ENCODE results near the gene ENTREP1.
A peak's percentile ranks its signal among the peaks of the same experiment; 100 is the strongest.
"Not testable (repeated sequence)": the region's sequence is repeated elsewhere in the genome, so short reads cannot be mapped to it uniquely, and the experiment has no call there.

ENTREP1 gene

DNA sequence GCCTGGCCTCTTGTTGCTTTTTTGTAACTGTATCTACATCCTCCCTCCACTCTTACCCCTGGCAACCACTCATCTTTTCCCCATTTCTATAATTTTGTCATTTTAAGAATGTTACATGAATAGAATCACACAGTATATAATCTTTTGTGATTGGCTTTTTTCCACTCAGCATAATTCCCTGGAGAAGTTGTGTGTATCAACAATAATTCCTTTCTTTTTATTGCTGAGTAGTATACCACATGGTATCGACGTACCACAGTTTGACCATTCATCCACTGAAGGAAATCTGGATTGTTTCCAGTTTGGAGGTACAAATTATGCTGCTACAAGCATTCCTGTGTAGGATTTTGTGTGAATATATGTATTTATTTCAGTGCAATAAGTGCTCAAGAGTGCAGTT, 21.7 kb upstream of the ENTREP1 start:
- TF ChIP-seq JUND (IDR thresholded peaks at IDR 0.05; ENCODE audit: low read depth), result no peak
- in situ Hi-C loops (cut with HindIII; ENCODE audit: low pct_unique_long_range_greater_than_20kb, low sequenced_read_pairs), result no loop called here
- no peak for DNase-seq (ENCODE audit: low read depth in 1 of 2, low spot score in 1 of 2)

DNA sequence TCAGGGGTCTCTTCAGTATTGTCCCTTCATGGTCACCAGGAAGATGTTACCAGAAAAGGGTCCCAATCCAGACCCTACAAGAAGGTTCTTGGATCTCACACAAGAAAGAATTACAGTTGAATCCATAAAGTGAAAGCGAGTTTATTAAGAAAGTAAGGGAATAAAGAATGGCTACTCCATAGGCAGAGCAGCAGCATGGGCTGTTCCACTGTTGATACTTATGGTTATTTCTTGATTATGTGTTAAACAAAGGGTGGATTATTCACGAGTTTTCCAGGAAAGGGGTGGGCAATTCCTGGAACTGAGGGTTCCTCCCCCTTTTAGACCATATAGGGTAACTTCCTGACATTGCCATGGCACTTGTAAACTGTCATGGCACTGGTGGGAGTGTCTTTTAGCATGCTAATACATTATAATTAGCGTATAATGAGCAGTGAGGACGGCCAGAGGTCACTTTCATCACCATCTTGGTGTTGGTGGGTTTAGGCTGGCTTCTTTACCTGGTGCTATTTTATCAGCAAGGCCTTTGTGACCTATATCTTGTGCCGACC, 18.0 kb upstream of the ENTREP1 start:
- DNase-seq (ENCODE audit: low read depth in 1 of 2, low spot score in 1 of 2); in situ Hi-C loops (cut with HindIII; ENCODE audit: low pct_unique_long_range_greater_than_20kb, low sequenced_read_pairs): not testable (repeated sequence)

DNA sequence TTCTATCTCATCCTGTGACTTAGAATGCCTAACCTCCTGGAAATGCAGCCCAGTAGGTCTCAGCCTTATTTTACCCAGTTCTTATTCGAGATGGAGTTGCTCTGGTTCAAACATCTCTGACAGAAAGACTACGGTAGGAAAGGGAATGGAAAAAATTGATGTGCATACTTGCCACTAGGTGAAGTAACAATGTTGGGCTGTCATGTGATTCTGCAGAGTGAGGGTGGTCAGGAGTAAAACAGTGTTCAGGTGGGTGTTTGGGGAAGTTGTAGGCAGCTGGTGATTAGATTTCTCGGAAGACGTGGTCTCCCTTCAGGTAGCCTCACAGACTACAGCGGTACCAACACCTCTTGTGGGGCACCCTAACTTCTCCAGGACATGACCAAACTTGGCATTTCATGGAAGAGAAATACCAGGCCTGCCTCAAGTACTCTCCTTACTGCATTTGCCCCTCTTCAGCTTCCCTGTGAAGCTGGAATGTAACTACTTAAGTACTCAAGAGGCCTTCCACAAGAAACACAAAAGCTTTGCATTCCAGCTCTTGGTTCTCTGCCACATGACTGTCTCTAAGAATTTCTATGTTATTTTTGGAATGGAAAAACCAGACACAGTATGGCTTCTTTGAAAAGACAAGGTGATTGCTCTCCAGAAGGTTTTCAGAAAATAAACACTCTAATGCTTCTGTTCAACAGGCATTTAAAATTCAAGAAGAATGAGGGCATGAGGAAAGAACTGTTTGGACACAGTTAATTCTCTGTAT, 17.4 kb upstream of the ENTREP1 start:
- no peak for TF ChIP-seq JUND (IDR thresholded peaks at IDR 0.05; ENCODE audit: low read depth)
- in situ Hi-C loops (cut with HindIII; ENCODE audit: low pct_unique_long_range_greater_than_20kb, low sequenced_read_pairs), result no loop called here
- DNase-seq (ENCODE audit: low read depth in 1 of 2, low spot score in 1 of 2), result peak in 1 of 2 experiments; percentile 33

DNA sequence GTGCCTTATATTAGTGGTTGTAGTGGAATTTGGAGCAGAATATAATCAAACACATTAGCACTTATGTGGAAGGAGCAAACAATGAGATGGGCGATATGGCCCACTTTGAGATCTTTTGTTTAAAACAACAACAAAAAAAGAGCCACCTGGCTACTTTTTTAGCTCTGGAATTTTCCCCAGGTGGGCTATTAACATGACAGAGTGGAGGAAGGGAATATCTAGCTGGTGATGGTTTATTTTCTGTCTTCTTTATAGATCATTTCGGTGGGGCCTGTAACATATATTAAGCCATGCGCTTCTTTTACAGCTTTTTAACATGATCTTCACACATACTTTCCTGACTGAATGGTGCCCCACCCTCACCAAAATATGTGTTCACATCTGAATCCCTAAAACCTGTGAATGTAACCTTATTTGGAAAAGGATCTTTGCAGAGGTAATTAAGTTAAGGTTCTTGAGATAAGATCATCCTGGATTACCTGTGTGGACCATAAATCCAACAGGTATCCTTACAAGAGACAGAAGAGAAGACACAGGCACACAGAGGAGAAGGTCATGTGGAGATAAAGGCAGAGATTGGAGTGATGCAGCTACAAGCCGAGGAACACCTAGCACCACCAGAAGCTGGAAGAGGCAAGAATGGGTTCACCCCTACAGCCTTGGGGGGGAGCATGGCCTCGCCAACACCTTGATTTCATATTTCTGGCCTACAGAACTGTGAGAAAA, 16.6 kb upstream of the ENTREP1 start:
- DNase-seq (ENCODE audit: low read depth in 1 of 2, low spot score in 1 of 2), result no peak
- no peak for TF ChIP-seq JUND (IDR thresholded peaks at IDR 0.05; ENCODE audit: low read depth)
- in situ Hi-C loops (cut with HindIII; ENCODE audit: low pct_unique_long_range_greater_than_20kb, low sequenced_read_pairs), result no loop called here

DNA sequence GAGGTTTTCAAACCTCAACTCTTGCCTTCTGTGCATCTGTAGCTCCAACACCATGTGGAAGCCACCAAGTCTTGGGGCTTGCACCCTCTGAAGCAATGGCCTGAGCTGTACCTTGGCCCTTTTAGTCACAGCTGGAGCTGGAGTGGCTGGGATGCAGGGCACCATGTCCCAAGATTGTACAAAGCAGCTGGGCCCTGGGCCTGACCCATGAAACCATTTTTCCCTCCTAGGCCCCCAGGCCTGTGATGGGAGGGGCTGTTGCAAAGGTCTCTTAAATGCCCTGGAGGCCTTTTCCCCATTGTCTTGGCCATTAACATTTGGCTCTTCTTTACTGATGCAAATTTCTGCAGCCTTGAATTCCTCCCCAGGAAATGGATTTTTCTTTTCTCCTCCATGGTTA, 11.8 kb upstream of the ENTREP1 start:
- in situ Hi-C loops (cut with HindIII; ENCODE audit: low pct_unique_long_range_greater_than_20kb, low sequenced_read_pairs), result no loop called here
- no peak for TF ChIP-seq JUND (IDR thresholded peaks at IDR 0.05; ENCODE audit: low read depth)
- DNase-seq (ENCODE audit: low read depth in 1 of 2, low spot score in 1 of 2), result no peak

DNA sequence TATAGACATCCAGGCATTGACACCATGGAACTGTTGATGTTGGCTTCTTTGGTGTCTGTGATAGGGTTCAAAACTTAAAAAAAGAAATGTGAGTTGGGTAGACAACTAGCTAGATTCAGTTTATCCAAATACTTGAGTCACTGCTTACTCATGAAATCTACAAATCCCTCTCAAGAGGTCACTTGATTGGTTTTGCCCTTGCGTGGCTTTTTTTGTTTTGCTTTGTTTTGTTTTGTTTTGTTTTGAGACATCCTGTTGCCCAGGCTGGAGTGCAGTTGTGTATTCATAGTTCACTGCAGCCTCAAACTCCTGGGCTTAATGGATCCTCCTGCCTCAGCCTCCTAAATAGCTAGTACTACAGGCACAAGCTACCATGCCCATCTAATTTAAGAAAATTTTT, 10.5 kb upstream of the ENTREP1 start:
- DNase-seq (ENCODE audit: low read depth in 1 of 2, low spot score in 1 of 2), result no peak
- in situ Hi-C loops (cut with HindIII; ENCODE audit: low pct_unique_long_range_greater_than_20kb, low sequenced_read_pairs), result no loop called here
- no peak for TF ChIP-seq JUND (IDR thresholded peaks at IDR 0.05; ENCODE audit: low read depth)

DNA sequence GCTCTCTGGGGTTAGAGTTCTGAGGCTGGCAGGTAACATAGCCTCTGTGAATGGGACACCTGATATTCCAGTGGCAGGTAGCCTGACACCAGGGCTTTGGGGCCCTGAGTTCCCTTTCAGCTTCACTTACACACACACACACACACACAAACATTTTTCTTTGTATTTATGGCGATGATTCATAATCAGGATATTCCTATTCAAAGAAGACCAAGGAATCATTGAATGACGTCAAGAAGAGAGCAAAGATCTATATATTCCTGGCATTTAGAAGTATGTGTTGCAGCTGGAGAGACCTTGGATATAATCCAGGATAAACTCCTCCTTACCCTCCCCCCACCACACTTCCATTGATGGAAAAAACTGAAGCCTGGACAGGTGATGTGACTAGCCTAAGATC, 7.9 kb upstream of the ENTREP1 start:
- in situ Hi-C loops (cut with HindIII; ENCODE audit: low pct_unique_long_range_greater_than_20kb, low sequenced_read_pairs), result no loop called here
- no peak for TF ChIP-seq JUND (IDR thresholded peaks at IDR 0.05; ENCODE audit: low read depth)
- no peak for DNase-seq (ENCODE audit: low read depth in 1 of 2, low spot score in 1 of 2)

DNA sequence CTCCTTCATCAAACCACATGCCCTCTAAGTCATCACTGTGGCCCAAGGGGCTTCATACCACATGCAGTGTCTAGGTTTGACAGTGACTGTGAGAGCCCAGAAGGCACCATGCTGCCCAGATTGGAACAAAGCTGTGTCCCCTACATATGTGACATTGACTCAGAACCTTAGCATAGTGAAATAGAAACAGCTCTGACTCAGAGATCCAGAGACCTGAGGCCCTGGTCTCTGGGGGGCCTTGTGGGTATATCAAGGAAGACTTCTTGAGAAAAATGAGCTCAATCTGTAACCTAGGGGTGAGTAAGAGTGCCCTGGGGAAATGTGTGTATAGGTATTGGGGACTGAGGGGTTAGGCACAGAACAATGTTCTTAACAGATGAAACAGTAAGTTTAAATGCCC, 7.1 kb upstream of the ENTREP1 start:
- DNase-seq (ENCODE audit: low read depth in 1 of 2, low spot score in 1 of 2), result no peak
- in situ Hi-C loops (cut with HindIII; ENCODE audit: low pct_unique_long_range_greater_than_20kb, low sequenced_read_pairs), result no loop called here
- no peak for TF ChIP-seq JUND (IDR thresholded peaks at IDR 0.05; ENCODE audit: low read depth)

DNA sequence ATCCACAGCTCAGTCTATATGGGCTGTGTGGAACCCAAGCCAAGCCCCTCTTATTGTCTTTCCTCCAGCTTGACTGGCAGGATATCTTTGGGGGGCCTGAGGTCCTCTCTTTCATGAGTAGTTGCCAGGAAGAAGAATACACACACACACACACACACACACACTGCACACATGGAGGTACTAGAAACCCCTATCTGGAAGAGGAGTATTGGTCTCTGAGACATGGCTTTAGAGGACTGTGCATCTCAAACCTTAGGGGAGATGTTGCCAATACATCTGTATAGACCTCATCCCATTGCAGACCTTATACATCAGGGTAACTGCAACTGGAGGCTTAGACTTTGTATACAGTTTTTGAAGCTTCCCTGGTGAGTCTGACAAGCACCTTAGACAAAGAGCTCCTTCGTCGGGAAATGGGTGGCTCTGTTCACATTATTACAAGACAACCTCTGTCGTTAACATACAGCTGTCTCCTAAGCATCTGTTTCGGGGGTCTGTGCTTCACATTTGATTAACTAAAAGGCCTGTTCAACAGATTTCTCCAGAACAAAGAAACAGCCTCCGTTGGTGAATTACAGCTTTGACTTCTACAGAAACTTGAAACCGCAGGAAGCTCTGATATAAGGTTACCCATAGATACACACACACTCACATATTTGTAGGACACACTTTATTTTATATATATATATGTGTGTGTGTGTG, 5.5 kb upstream of the ENTREP1 start:
- in situ Hi-C loops (cut with HindIII; ENCODE audit: low pct_unique_long_range_greater_than_20kb, low sequenced_read_pairs), result no loop called here
- no peak for TF ChIP-seq JUND (IDR thresholded peaks at IDR 0.05; ENCODE audit: low read depth)
- DNase-seq (ENCODE audit: low read depth in 1 of 2, low spot score in 1 of 2), result no peak

DNA sequence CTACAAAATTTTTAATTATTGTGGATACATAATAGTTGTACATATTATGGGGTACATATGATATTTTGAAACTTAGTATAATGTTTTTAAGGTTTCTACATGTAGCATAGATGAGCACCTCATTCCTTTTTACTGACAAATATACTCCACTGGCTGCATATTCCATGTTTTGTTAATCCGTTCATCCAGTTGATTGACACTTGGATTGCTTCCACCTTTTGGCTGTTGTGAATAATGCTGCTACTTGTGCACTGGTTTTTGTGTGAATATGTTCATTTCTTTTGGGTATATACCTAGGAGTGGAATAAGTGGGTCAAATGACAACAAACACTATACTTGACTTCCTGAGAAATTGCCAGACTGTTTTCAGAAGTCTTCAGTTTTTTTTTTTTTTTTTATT, 2.8 kb upstream of the ENTREP1 start:
- DNase-seq (ENCODE audit: low read depth in 1 of 2, low spot score in 1 of 2), result no peak
- in situ Hi-C loops (cut with HindIII; ENCODE audit: low pct_unique_long_range_greater_than_20kb, low sequenced_read_pairs), result no loop called here
- no peak for TF ChIP-seq JUND (IDR thresholded peaks at IDR 0.05; ENCODE audit: low read depth)

DNA sequence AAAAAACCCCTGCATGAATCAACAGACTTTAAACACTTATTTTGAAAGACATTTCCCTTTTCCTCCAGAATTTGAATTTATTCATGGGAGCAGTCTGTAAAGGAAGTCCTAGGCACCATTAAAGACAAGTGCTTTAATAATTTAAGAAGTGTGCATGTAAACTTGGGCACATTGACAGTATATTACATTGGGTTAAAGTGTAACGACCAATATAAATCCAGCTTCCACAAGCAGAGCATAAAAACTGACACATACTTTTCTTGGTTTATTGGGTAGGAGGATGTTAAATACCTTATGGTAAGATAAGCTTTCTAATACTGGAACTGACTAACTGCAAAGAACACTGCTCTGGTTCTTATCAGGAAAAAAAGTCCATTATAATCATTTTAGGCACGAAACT, 1.2 kb upstream of the ENTREP1 start:
- DNase-seq (ENCODE audit: low read depth in 1 of 2, low spot score in 1 of 2), result no peak
- in situ Hi-C loops (cut with HindIII; ENCODE audit: low pct_unique_long_range_greater_than_20kb, low sequenced_read_pairs), result no loop called here
- TF ChIP-seq JUND (IDR thresholded peaks at IDR 0.05; ENCODE audit: low read depth), result no peak

DNA sequence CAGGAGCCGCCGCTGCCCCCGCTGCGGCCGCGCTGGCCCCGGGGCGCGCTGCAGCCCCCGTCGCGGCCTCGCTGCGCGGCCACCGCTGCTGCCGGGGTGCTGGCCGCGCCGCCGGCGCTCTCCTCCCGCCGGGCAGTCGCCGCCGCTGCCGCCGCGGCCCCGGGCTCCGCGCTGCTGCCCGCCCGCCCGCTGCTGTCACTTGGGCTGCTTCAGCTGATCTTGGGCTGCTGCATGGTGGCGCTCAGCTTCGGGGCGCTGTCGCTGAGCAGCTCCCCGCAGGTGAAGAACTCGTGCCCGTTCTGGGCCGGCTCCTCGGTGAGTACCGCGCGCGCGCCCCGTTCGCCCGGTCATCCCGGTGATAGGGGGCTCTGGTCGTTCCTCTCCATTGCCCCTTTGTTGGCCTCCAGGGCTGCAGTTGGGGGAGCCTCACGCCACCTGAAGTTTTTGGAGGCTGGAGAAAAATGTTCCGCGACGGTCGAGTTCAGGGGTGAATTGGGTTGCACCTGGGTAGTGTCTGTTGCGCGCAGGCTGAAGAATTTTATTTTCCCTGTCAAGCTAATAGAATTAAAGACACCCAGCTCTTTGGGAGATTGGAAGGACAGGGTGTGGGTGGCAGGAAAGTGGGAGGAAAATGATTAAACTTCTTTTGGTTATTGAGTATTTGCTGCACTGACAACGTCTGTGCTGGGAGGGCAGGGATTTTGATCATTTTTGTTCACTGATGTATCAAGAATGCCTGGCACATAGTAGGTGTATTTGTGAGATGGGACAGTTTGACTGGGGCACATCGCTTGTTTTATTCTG, 596 bp downstream of the ENTREP1 start:
- in situ Hi-C loops (cut with HindIII; ENCODE audit: low pct_unique_long_range_greater_than_20kb, low sequenced_read_pairs), result no loop called here
- DNase-seq (ENCODE audit: low read depth in 1 of 2, low spot score in 1 of 2), result peak in 1 of 2 experiments; percentile 15
- TF ChIP-seq JUND (IDR thresholded peaks at IDR 0.05; ENCODE audit: low read depth), result no peak

All from T47D (cell line).